Activated T-cell treated with anti-CD3 and anti-CD28 coated beads for 4 hours (primary cell): ENCODE data around the gene TRPV6.

ENCODE experiments used
- DNase-seq: peaks from one replicate; pipeline ENCODE4 v3.0.0-alpha.2; 2020

Gene TRPV6

GRCh38 chr7:142906643-142907042 lies 21.1 kb upstream of the TRPV6 start:
- no peak for DNase-seq

- DNase-seq = no peak
Observed at GRCh38 chr7:142905759-142906158, 20.2 kb upstream of the TRPV6 start.

GRCh38 chr7:142904128-142904527 lies 18.6 kb upstream of the TRPV6 start:
- DNase-seq = no peak

- no peak for DNase-seq
Observed at GRCh38 chr7:142901426-142902259, 16.1 kb upstream of the TRPV6 start.

- no peak for DNase-seq
Observed at GRCh38 chr7:142899661-142900060, 14.1 kb upstream of the TRPV6 start.

GRCh38 chr7:142898377-142899170 lies 13.0 kb upstream of the TRPV6 start:
- DNase-seq = no peak

GRCh38 chr7:142897691-142898090 lies 12.1 kb upstream of the TRPV6 start:
- DNase-seq = no peak

GRCh38 chr7:142896741-142897379 lies 11.3 kb upstream of the TRPV6 start:
- DNase-seq = no peak

GRCh38 chr7:142896151-142896550 lies 10.6 kb upstream of the TRPV6 start:
- DNase-seq = no peak

GRCh38 chr7:142894985-142895593 lies 9.5 kb upstream of the TRPV6 start:
- no peak for DNase-seq

GRCh38 chr7:142894112-142894984 lies 8.8 kb upstream of the TRPV6 start:
- no peak for DNase-seq

GRCh38 chr7:142892951-142893350 lies 7.4 kb upstream of the TRPV6 start:
- no peak for DNase-seq

- no peak for DNase-seq
Observed at GRCh38 chr7:142891490-142892082, 6.0 kb upstream of the TRPV6 start.

GRCh38 chr7:142890874-142891485 lies 5.4 kb upstream of the TRPV6 start:
- no peak for DNase-seq

GRCh38 chr7:142889816-142890215 lies 4.3 kb upstream of the TRPV6 start:
- DNase-seq = no peak

- DNase-seq = no peak
Observed at GRCh38 chr7:142887282-142888015, 1.9 kb upstream of the TRPV6 start.

GRCh38 chr7:142886866-142887265 lies 1.3 kb upstream of the TRPV6 start:
- no peak for DNase-seq

GRCh38 chr7:142884286-142884640 lies 1.3 kb downstream of the TRPV6 start:
- no peak for DNase-seq

- no peak for DNase-seq
Observed at GRCh38 chr7:142883571-142884285, 1.8 kb downstream of the TRPV6 start.

GRCh38 chr7:142883145-142883544 lies 2.4 kb downstream of the TRPV6 start:
- no peak for DNase-seq
